ENCODE data around the gene GNA15. TPM values are rescaled to one million over a fixed set of nuclear protein-coding genes. Genes with fewer than 3 reads are reported as not detected.
"Not testable (repeated sequence)": the region's sequence is repeated elsewhere in the genome, so short reads cannot be mapped to it uniquely, and the experiment has no call there.

Gene GNA15
- total and polyA plus RNA-seq, 7 experiments from 2014 or later, result 0.09 to 131 (median 3.7) TPM; not detected in 1

DNA sequence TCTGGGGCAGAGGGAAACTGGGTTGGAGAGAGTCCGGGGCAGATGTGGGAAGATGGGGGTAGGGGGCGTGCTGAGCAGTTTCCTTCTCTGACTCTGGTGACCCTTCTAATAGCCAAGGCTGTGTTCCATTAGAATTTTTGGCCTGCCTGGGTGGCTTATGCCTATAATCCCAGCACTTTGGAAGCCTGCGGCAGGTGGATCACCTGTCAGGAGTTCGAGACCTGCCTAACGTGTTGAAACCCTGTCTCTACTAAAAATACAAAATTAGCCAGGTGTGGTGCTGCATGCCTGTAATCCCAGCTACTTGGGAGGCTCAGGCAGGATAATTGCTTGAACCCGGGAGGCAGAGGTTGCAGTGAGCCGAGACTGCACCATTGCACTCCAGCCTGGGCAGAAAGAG, 67.1 kb downstream of the GNA15 start:
- POLR2A ChIA-PET; DNase-seq; CTCF ChIA-PET; H3K27ac ChIP-seq (ENCODE audit: low read depth, low read length); ATAC-seq; H3K27me3 ChIP-seq (ENCODE audit: control insufficient read depth in 2 of 2, insufficient read depth in 2 of 2, low read length in 2 of 2); H3K27ac Mint-ChIP-seq; H3K9me3 ChIP-seq (ENCODE audit: control insufficient read depth in 2 of 3, low read length in 3 of 3); H3K27me3 Mint-ChIP-seq; H3K4me3 Mint-ChIP-seq; H3K4me1 Mint-ChIP-seq; H3K4me3 ChIP-seq (ENCODE audit: low read length); intact Hi-C loops (cut with micrococcal nuclease); H3K4me1 ChIP-seq (ENCODE audit: control insufficient read depth in 2 of 2, insufficient read depth in 2 of 2, low read length in 2 of 2); H3K36me3 Mint-ChIP-seq; H3K9me3 Mint-ChIP-seq: not testable (repeated sequence)
- H3K36me3 ChIP-seq (ENCODE audit: control insufficient read depth in 2 of 3, insufficient read depth in 3 of 3, low read length in 3 of 3), result peaks cover 0 to 74% (median 0%) of the 10 kb centered on the region in 3 experiments

DNA sequence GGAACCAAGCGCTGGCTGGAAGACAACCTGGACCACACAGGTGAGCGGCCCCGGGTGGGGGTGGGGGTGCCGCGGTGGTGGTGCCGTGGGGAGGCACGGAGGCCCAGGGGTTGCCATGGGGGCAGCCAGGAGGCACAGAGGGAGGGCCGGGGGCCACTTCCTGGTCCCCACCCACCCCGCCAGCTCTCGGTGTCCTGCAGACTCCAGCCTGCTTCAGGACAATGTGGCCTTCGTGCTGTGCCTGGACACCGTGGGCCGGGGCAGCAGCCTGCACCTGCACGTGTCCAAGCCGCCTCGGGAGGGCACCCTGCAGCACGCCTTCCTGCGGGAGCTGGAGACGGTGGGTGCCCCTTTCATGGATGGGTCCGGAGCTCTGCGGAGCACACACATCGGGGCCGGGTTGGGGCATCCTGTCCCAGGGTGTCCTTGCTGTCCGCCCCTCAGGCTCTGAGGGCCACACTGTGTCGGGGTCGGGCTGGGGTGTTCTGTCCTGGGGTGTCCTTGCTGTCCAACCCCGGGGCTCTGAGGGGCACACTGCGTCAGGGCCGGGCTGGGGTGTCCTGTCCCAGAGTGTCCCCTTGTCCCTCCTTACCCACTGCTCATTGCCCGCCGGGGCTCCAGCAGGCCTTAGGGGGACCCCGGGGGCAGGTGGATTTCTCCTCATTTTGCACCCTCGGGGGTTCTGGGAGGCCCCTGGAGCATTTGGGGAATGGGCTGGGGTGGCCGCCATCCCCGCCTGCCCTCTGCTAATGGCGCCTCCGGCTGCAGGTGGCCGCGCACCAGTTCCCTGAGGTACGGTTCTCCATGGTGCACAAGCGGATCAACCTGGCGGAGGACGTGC, 68.2 kb downstream of the GNA15 start:
- Mint-ChIP-seq H3K9me3 (peaks cover 0 to 1% (median 0%) of the 10 kb centered on the region in 11 donors), H3K36me3 (peaks cover 0 to 4% (median 0%) of the 10 kb centered on the region in 5 donors), H3K4me3 (no peak overlapping the region), H3K27ac (no peak overlapping the region), H3K4me1 (no peaks in the 10 kb centered on the region), H3K27me3 (no peaks in the 10 kb centered on the region)
- H3K9me3 ChIP-seq (ENCODE audit: control insufficient read depth in 2 of 3, low read length in 3 of 3), result no peaks in the 10 kb centered on the region
- ATAC-seq (peak; percentile 20), DNase-seq (no peak)
- no peak overlapping the region for H3K4me3 ChIP-seq (ENCODE audit: low read length)
- no peaks in the 10 kb centered on the region for H3K27me3 ChIP-seq (ENCODE audit: control insufficient read depth in 2 of 2, insufficient read depth in 2 of 2, low read length in 2 of 2)
- CTCF ChIA-PET, result no interaction called here
- H3K36me3 ChIP-seq (ENCODE audit: control insufficient read depth in 2 of 3, insufficient read depth in 3 of 3, low read length in 3 of 3), result peaks cover 0 to 76% (median 0%) of the 10 kb centered on the region in 3 experiments
- no peaks in the 10 kb centered on the region for H3K4me1 ChIP-seq (ENCODE audit: control insufficient read depth in 2 of 2, insufficient read depth in 2 of 2, low read length in 2 of 2)
- intact Hi-C loops (cut with micrococcal nuclease), result no loop called here
- H3K27ac ChIP-seq (ENCODE audit: low read depth, low read length), result no peak overlapping the region
- POLR2A ChIA-PET, result interaction anchor here (1.6 kb wide), 1 partner anchor 18 kb away, joined by 4 read pairs; no protein-coding TSS in a partner anchor

GRCh38 chr19:3204646-3205275, 68.9 kb downstream of the GNA15 start:
- no peak for ATAC-seq
- no peak overlapping the region for H3K4me3 Mint-ChIP-seq
- ChIA-PET CTCF (no interaction called here), POLR2A (interaction anchor here (1.6 kb wide), 1 partner anchor 18 kb away, joined by 4 read pairs; no protein-coding TSS in a partner anchor)
- peaks cover 0 to 4% (median 0%) of the 10 kb centered on the region in 5 donors for H3K36me3 Mint-ChIP-seq
- intact Hi-C loops (cut with micrococcal nuclease), result no loop called here
- H3K9me3 ChIP-seq (ENCODE audit: control insufficient read depth in 2 of 3, low read length in 3 of 3), result no peaks in the 10 kb centered on the region
- no peak for DNase-seq
- no peak overlapping the region for H3K4me3 ChIP-seq (ENCODE audit: low read length)
- H3K9me3 Mint-ChIP-seq, result peaks cover 0 to 1% (median 0%) of the 10 kb centered on the region in 11 donors
- H3K4me1 Mint-ChIP-seq, result peaks cover 0 to under 1% (median 0%) of the 10 kb centered on the region in 7 donors
- no peaks in the 10 kb centered on the region for H3K27me3 ChIP-seq (ENCODE audit: control insufficient read depth in 2 of 2, insufficient read depth in 2 of 2, low read length in 2 of 2)
- H3K36me3 ChIP-seq (ENCODE audit: control insufficient read depth in 2 of 3, insufficient read depth in 3 of 3, low read length in 3 of 3), result peaks cover 0 to 73% (median 0%) of the 10 kb centered on the region in 3 experiments
- no peak overlapping the region for H3K27ac Mint-ChIP-seq
- H3K4me1 ChIP-seq (ENCODE audit: control insufficient read depth in 2 of 2, insufficient read depth in 2 of 2, low read length in 2 of 2), result no peaks in the 10 kb centered on the region
- no peak overlapping the region for H3K27ac ChIP-seq (ENCODE audit: low read depth, low read length)
- no peaks in the 10 kb centered on the region for H3K27me3 Mint-ChIP-seq

DNA sequence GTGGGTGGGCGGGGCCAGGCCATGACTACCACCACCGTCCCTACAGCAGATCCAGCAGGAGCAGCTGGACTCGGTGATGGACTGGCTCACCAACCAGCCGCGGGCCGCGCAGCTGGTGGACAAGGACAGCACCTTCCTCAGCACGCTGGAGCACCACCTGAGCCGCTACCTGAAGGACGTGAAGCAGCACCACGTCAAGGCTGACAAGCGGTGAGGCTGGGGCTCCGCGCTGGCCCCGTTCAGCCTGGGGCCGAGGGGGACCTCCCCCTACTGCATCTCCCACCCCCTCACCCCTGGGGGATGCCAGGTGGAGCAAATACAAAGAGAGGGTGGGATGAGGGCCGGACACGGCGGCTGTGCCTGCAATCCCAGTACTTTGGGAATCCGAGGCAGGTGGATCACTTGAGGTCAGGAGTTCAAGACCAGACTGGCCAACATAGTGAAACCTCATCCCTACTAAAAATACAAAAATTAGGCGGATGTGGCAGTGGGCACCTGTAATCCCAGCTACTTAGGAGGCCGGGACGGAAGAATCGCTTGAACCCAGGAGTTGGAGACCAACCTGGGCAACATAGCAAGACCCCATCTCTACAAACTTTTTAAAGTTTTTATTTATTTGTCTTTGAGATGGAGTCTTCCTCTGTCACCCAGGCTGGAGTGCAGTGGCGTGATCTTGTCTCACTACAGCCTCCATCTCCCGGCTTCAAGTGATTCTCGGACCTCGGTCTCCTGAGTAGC, 70.6 kb downstream of the GNA15 start:
- Mint-ChIP-seq H3K9me3 (peaks cover 0 to 1% (median 0%) of the 10 kb centered on the region in 11 donors), H3K4me3 (no peak overlapping the region), H3K27ac (no peak overlapping the region), H3K36me3 (peaks cover 0 to 4% (median 0%) of the 10 kb centered on the region in 5 donors), H3K27me3 (no peaks in the 10 kb centered on the region), H3K4me1 (peaks cover 0 to 4% (median 0%) of the 10 kb centered on the region in 7 donors)
- no peak overlapping the region for H3K4me3 ChIP-seq (ENCODE audit: low read length)
- no peak overlapping the region for H3K27ac ChIP-seq (ENCODE audit: low read depth, low read length)
- ATAC-seq, result no peak
- CTCF ChIA-PET, result interaction anchor here (1.5 kb wide), 1 partner anchor 256 kb away, joined by 4 read pairs; no protein-coding TSS in a partner anchor
- intact Hi-C loops (cut with micrococcal nuclease), result no loop called here
- POLR2A ChIA-PET, result no interaction called here
- H3K9me3 ChIP-seq (ENCODE audit: control insufficient read depth in 2 of 3, low read length in 3 of 3), result no peaks in the 10 kb centered on the region
- no peak for DNase-seq
- H3K27me3 ChIP-seq (ENCODE audit: control insufficient read depth in 2 of 2, insufficient read depth in 2 of 2, low read length in 2 of 2), result no peaks in the 10 kb centered on the region
- H3K4me1 ChIP-seq (ENCODE audit: control insufficient read depth in 2 of 2, insufficient read depth in 2 of 2, low read length in 2 of 2), result no peaks in the 10 kb centered on the region
- peaks cover 0 to 65% (median 0%) of the 10 kb centered on the region in 3 experiments for H3K36me3 ChIP-seq (ENCODE audit: control insufficient read depth in 2 of 3, insufficient read depth in 3 of 3, low read length in 3 of 3)

DNA sequence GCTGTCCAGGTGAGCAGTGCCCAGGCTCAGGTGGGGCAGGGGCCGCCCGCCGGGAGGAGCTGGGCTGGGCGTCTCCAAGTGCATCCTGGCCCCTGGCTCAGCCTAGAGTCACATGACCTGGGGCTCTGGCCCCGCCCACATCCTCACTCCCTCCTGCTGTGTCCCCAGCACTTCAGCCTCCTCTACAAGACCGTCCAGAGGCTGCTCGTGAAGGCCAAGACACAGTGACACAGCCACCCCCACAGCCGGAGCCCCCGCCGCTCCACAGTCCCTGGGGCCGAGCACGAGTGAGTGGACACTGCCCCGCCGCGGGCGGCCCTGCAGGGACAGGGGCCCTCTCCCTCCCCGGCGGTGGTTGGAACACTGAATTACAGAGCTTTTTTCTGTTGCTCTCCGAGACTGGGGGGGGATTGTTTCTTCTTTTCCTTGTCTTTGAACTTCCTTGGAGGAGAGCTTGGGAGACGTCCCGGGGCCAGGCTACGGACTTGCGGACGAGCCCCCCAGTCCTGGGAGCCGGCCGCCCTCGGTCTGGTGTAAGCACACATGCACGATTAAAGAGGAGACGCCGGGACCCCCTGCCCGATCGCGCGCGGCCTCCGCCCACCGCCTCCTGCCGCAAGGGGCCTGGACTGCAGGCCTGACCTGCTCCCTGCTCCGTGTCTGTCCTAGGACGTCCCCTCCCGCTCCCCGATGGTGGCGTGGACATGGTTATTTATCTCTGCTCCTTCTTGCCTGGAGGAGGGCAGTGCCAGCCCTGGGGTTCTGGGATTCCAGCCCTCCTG, 71.8 kb downstream of the GNA15 start:
- intact Hi-C loops (cut with micrococcal nuclease), result no loop called here
- peaks cover 0 to 4% (median 0%) of the 10 kb centered on the region in 7 donors for H3K4me1 Mint-ChIP-seq
- H3K36me3 Mint-ChIP-seq, result peaks cover 0 to 4% (median 0%) of the 10 kb centered on the region in 5 donors
- peaks cover 0 to 54% (median 0%) of the 10 kb centered on the region in 3 experiments for H3K36me3 ChIP-seq (ENCODE audit: control insufficient read depth in 2 of 3, insufficient read depth in 3 of 3, low read length in 3 of 3)
- H3K9me3 Mint-ChIP-seq, result peaks cover 0 to 1% (median 0%) of the 10 kb centered on the region in 11 donors
- no peaks in the 10 kb centered on the region for H3K27me3 Mint-ChIP-seq
- DNase-seq, result no peak
- no peaks in the 10 kb centered on the region for H3K27me3 ChIP-seq (ENCODE audit: control insufficient read depth in 2 of 2, insufficient read depth in 2 of 2, low read length in 2 of 2)
- H3K9me3 ChIP-seq (ENCODE audit: control insufficient read depth in 2 of 3, low read length in 3 of 3), result no peaks in the 10 kb centered on the region
- ATAC-seq, result no peak
- no peaks in the 10 kb centered on the region for H3K4me1 ChIP-seq (ENCODE audit: control insufficient read depth in 2 of 2, insufficient read depth in 2 of 2, low read length in 2 of 2)
- H3K27ac ChIP-seq (ENCODE audit: low read depth, low read length), result no peak overlapping the region
- no peak overlapping the region for H3K4me3 ChIP-seq (ENCODE audit: low read length)
- H3K4me3 Mint-ChIP-seq, result no peak overlapping the region
- no peak overlapping the region for H3K27ac Mint-ChIP-seq
- ChIA-PET CTCF (interaction anchor here (1.5 kb wide), 1 partner anchor 257 kb away, joined by 4 read pairs; no protein-coding TSS in a partner anchor), POLR2A (no interaction called here)

All from naive thymus-derived CD4-positive, alpha-beta T cell (primary cell).